Spleen (tissue), 11 donors: ENCODE measurements around the gene DNAJA3. TPM values are rescaled to one million over a fixed set of nuclear protein-coding genes. Genes with fewer than 3 reads are reported as not detected.

ENCODE experiments used
- DNase-seq: peaks from one replicate; pipeline ENCODE4 v3.0.0-alpha.2; 2020
- H3K27ac ChIP-seq, 8 donors: fragments of 200-600 bp; sonication (generic) in 7 of 8; 1 replicate in 4 of 8; 2 replicates in 4 of 8; pipeline versions ENCODE4 v1.5.0 to v1.8.0; 2016 to 2021; ENCODE audit warnings: inconsistent platforms in 4 of 8, mild to moderate bottlenecking in 4 of 8, moderate library complexity in 1 of 8
- H3K27me3 ChIP-seq, 7 donors: fragments of 200-600 bp; sonication (generic) in 6 of 7; replicated peaks in 1 of 7; 1 replicate in 4 of 7; 2 replicates in 3 of 7; pipeline versions ENCODE4 v1.5.0 to v1.8.0; 2016 to 2021; ENCODE audit warnings: inconsistent platforms in 3 of 7, mild to moderate bottlenecking in 1 of 7
- H3K36me3 ChIP-seq, 6 donors: fragments of 200-600 bp; sonication (generic) in 5 of 6; 1 replicate in 4 of 6; 2 replicates in 2 of 6; pipeline versions ENCODE4 v1.5.0 to v1.8.0; 2016 to 2021; ENCODE audit warnings: inconsistent platforms in 2 of 6
- H3K4me1 ChIP-seq, 6 donors: fragments of 200-600 bp; sonication (generic) in 5 of 6; 1 replicate in 3 of 6; 2 replicates in 3 of 6; pipeline versions ENCODE4 v1.5.0 to v1.8.0; 2016 to 2021; ENCODE audit warnings: inconsistent platforms in 3 of 6
- H3K4me3 ChIP-seq, 8 donors: fragments of 200-600 bp; sonication (generic) in 7 of 8; 1 replicate in 4 of 8; 2 replicates in 4 of 8; pipeline versions ENCODE4 v1.5.0 to v1.8.0; 2016 to 2021; ENCODE audit warnings: inconsistent platforms in 4 of 8, mild to moderate bottlenecking in 4 of 8, moderate library complexity in 2 of 8
- H3K9me3 ChIP-seq, 8 donors: fragments of 200-600 bp; sonication (generic) in 7 of 8; 1 replicate in 4 of 8; 2 replicates in 4 of 8; pipeline versions ENCODE4 v1.5.0 to v1.8.0; 2016 to 2021; ENCODE audit warnings: inconsistent platforms in 4 of 8
- CTCF ChIP-seq, 11 experiments: fragments of 200-600 bp in 7 of 11; fragments of 450-650 bp in 4 of 11; sonication (generic) in 4 of 11; IDR thresholded peaks in 8 of 11; conservative IDR thresholded peaks in 3 of 11; 1 replicate in 7 of 11; 2 replicates in 4 of 11; pipeline versions ENCODE4 v1.4.0 to v1.8.0; 2016 to 2021; ENCODE audit warnings: antibody characterized with exemption in 11 of 11, inconsistent platforms in 4 of 11, mild to moderate bottlenecking in 1 of 11
- POLR2A ChIP-seq, 3 donors: fragments of 450-650 bp; IDR thresholded peaks; one replicate each; pipeline ENCODE4 v1.5.1; 2017; ENCODE audit warnings: antibody characterized with exemption in 3 of 3, mild to moderate bottlenecking in 1 of 3
- POLR2AphosphoS5 ChIP-seq, 3 donors: sonication (generic); formaldehyde crosslinking; IDR thresholded peaks; one replicate each; pipeline ENCODE4 v1.5.1; 2017; ENCODE audit warnings: antibody characterized with exemption in 3 of 3
- WGBS, 5 donors: extraction: QIAGEN DNeasy Blood & Tissue Kit in 3 of 5; methylation state at CpG; one replicate each; pipeline versions ENCODE4 v1.1.5 to v1.1.7; 2013 to 2018; 5-methylcytosine and 5-hydroxymethylcytosine counted together
- intact Hi-C: fragments of 100-400 bp; cut with DNase I; formaldehyde crosslinking; loops from one replicate; pipeline ENCODE4 v1.15.0; 2023; ENCODE audit warnings: low total_unique reads
- polyA plus RNA-seq, 3 donors: library from polyadenylated mRNA; stranded (reverse); fragments of 200-250 nt; gene quantifications; one replicate each; pipeline ENCODE4 v1.2.1, GENCODE V29; 2013
- total RNA-seq, 7 donors: library from RNA; depleted of rRNA in 3 of 7; stranded (reverse); fragments of >200 nt in 3 of 7; fragmentation: NEBNext Ultra II Directional in 4 of 7; extraction: Animal tissue kit (Norgen Biotek cat#: 25700) in 4 of 7; gene quantifications; one replicate each; pipeline versions ENCODE4 v1.1.0 to v1.2.1, GENCODE V29; 2016 to 2021
- donor health status: healthy with polysubstance abuse.
- donor health status: DM: no; HTN: no; CAD: no; lungs with moderate emphysema.
- donor health status: DM: no; HTN: no; CAD: no.
- donor health status: Bipolar disorder and iron deficiency.
- donor health status: healthy.
- donor health status: DM: no; HTN: no; CAD: no.
- donor health status: DM: yes; HTN: yes; CAD: no.

The DNAJA3 gene
- total and polyA plus RNA-seq, 10 donors: 16.9 to 47.6 (median 35.3) TPM

GRCh38 chr16:4416200-4417032 lies 9.3 kb upstream of the DNAJA3 start, which contains the start of gene CORO7:
CORO7 (minus strand) TSS chr16:4416596; CDS start chr16:4416518, 78 bp downstream.
- Histone ChIP-seq H3K4me1 (peaks cover 17 to 69% (median 40%) of the 10 kb centered on the region in 6 donors), H3K36me3 (peaks cover 0 to 24% (median 16%) of the 10 kb centered on the region in 6 donors), H3K27me3 (no peaks in the 10 kb centered on the region), H3K4me3 (peak within 1 kb of the TSS; percentile 82 to 99 (median 97)), H3K27ac (peak within 1 kb of the TSS; percentile 90 to 99 (median 97)), H3K9me3 (no peaks in the 10 kb centered on the region)
- peak; percentile 99 for DNase-seq
- intact Hi-C loops: no loop called here
- 0 to 2% (median 0%) methylated on average over 21 to 92 of the region's 92 CpGs for WGBS, 5 donors
- TF ChIP-seq CTCF (IDR thresholded peaks at IDR 0.05 in 8 of 11, conservative IDR thresholded peaks at IDR 0.05 in 3 of 11): peak in 8 of 11 experiments; percentile 8 to 59 (median 28)
- peak; percentile 29 to 71 (median 56) for TF ChIP-seq POLR2A (IDR thresholded peaks at IDR 0.05)
- peak; percentile 92 to 95 (median 92) for TF ChIP-seq POLR2AphosphoS5 (IDR thresholded peaks at IDR 0.05)

- TF ChIP-seq POLR2AphosphoS5 (IDR thresholded peaks at IDR 0.05): no peak
- no peak for TF ChIP-seq CTCF (IDR thresholded peaks at IDR 0.05 in 8 of 11, conservative IDR thresholded peaks at IDR 0.05 in 3 of 11)
- TF ChIP-seq POLR2A (IDR thresholded peaks at IDR 0.05): no peak
- WGBS, 5 donors: 86 to 91% (median 90%) methylated on average over 7 of the region's 7 CpGs
- Histone ChIP-seq H3K36me3 (no peaks in the 10 kb centered on the region), H3K4me3 (no peak overlapping the region), H3K27ac (no peak overlapping the region), H3K27me3 (no peaks in the 10 kb centered on the region), H3K9me3 (no peaks in the 10 kb centered on the region), H3K4me1 (peaks cover 12 to 43% (median 22%) of the 10 kb centered on the region in 6 donors)
- no peak for DNase-seq
- intact Hi-C loops: no loop called here
Observed at GRCh38 chr16:4419402-4419959, 6.2 kb upstream of the DNAJA3 start.

- Histone ChIP-seq H3K9me3 (no peaks in the 10 kb centered on the region), H3K27ac (peak overlapping the region in 4 of 8 donors; percentile 23 to 49 (median 39)), H3K4me3 (no peak overlapping the region), H3K27me3 (no peaks in the 10 kb centered on the region), H3K36me3 (no peaks in the 10 kb centered on the region), H3K4me1 (peaks cover 5 to 39% (median 16%) of the 10 kb centered on the region in 6 donors)
- WGBS, 5 donors: 55 to 72% (median 68%) methylated on average over 8 of the region's 8 CpGs
- TF ChIP-seq POLR2A (IDR thresholded peaks at IDR 0.05): no peak
- TF ChIP-seq POLR2AphosphoS5 (IDR thresholded peaks at IDR 0.05): no peak
- no peak for TF ChIP-seq CTCF (IDR thresholded peaks at IDR 0.05 in 8 of 11, conservative IDR thresholded peaks at IDR 0.05 in 3 of 11)
- no peak for DNase-seq
- intact Hi-C loops: no loop called here
Observed at GRCh38 chr16:4420505-4421105, 5.1 kb upstream of the DNAJA3 start.
